Vagina (tissue), 2 donors: Measurements from ENCODE around the gene NDRG2.

Experiments
- CTCF ChIP-seq, 3 experiments: fragments of 450-650 bp in 2 of 3; fragments of 200-600 bp in 1 of 3; sonication (generic) in 1 of 3; IDR thresholded peaks; one replicate each; pipeline ENCODE4 v1.5.1; 2017 to 2019; ENCODE audit warnings: antibody characterized with exemption in 3 of 3, mild to moderate bottlenecking in 2 of 3, moderate library complexity in 2 of 3
- POLR2AphosphoS5 ChIP-seq, 2 donors: sonication (generic); formaldehyde crosslinking; IDR thresholded peaks; one replicate each; pipeline ENCODE4 v1.9.0; 2017; ENCODE audit warnings: antibody characterized with exemption in 2 of 2, mild to moderate bottlenecking in 2 of 2, low read depth in 1 of 2; ENCODE audit not compliant: insufficient read depth in 1 of 2

DNA sequence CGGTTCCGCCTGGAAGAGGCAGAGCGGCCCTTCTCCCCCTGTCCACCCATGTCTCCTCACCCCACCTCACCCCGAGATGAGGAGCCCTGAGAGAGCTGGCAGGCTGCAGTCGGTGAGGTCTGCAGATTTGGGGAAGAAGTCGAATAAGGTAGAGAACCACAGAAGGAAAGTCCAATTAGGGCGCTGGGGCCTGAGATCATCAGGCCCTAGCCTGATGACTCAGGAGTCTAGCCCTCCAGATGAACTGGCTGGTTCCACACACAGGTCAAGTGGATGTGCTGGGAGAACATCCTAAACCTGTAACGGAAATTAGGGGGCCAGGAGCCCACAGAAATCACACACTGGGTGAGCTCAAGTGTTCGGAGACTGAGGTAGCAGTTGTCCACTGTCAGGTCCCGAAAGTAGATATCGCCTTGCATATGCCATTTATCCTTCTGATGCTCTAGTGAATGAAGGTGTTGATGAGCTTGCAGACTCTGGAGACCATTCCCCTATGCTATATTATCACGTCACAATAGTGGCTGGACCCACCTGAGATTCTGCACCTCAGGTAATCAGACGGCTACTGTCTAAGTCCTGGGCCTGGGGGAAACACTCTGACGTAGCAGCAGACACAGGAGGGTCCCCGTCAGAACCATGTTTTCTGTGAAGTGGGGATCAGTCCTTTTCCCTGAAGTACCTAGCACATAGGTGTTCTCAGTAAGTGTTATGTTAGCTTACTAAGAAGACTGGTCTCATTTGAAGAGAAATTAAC lies 36.0 kb downstream of the NDRG2 start:
- TF ChIP-seq POLR2AphosphoS5 (IDR thresholded peaks at IDR 0.05; ENCODE audit: insufficient read depth in 1 of 2, low read depth in 1 of 2) (no peak), CTCF (IDR thresholded peaks at IDR 0.05) (no peak)
